OCI-LY1 (cell line): ENCODE measurements around the gene POU4F2.

Experiments used
- H2AFZ ChIP-seq: fragments of 200-600 bp; sonication (generic), shearing (Covaris generic); 2 replicates; pipeline ENCODE4 v1.6.0; 2014; ENCODE audit warnings: antibody characterized with exemption, mild to moderate bottlenecking, low read length
- H3F3A ChIP-seq: fragments of 200-600 bp; sonication (generic), shearing (Covaris generic); 2 replicates; pipeline ENCODE4 v1.6.0; 2014; ENCODE audit warnings: mild to moderate bottlenecking, antibody characterized with exemption, low read length, moderate library complexity; ENCODE audit not compliant: insufficient read depth
- H3K27ac ChIP-seq: fragments of 200-600 bp; sonication (generic); 2 replicates; pipeline ENCODE4 v1.5.1; 2014; ENCODE audit warnings: low read length, mixed run types, mild to moderate bottlenecking, low read depth; ENCODE audit not compliant: poor library complexity, severe bottlenecking
- H3K27me3 ChIP-seq: fragments of 200-600 bp; sonication (generic); 2 replicates; pipeline ENCODE4 v1.6.0; 2014; ENCODE audit warnings: antibody characterized with exemption, mild to moderate bottlenecking, low read length, moderate library complexity; ENCODE audit not compliant: insufficient read depth
- H3K36me3 ChIP-seq: fragments of 200-600 bp; sonication (generic); 2 replicates; pipeline ENCODE4 v1.6.1; 2014; ENCODE audit warnings: mild to moderate bottlenecking, antibody characterized with exemption, low read length, moderate library complexity, mixed read lengths; ENCODE audit not compliant: insufficient read depth
- H3K4me1 ChIP-seq: fragments of 200-600 bp; sonication (generic); 2 replicates; pipeline ENCODE4 v1.5.1; 2014; ENCODE audit warnings: mild to moderate bottlenecking, low read length, moderate library complexity; ENCODE audit not compliant: insufficient read depth, severe bottlenecking
- H3K4me2 ChIP-seq: fragments of 200-600 bp; sonication (generic), shearing (Covaris generic); 2 replicates; pipeline ENCODE4 v1.6.1; 2014; ENCODE audit warnings: low read length
- H3K4me3 ChIP-seq: fragments of 200-600 bp; sonication (generic); 2 replicates; pipeline ENCODE4 v1.5.1; 2014; ENCODE audit warnings: low read length, low read depth, mild to moderate bottlenecking, mixed read lengths; ENCODE audit not compliant: poor library complexity, severe bottlenecking
- H3K79me2 ChIP-seq: fragments of 200-600 bp; shearing (Covaris generic); 2 replicates; pipeline ENCODE4 v1.6.1; 2016; ENCODE audit warnings: mixed run types, low read length, mixed read lengths; ENCODE audit not compliant: insufficient read depth
- H3K9ac ChIP-seq: fragments of 200-600 bp; sonication (generic), shearing (Covaris generic); 2 replicates; pipeline ENCODE4 v1.6.1; 2014; ENCODE audit warnings: mild to moderate bottlenecking, low read length, mixed read lengths
- H3K9me2 ChIP-seq: fragments of 200-600 bp; sonication (generic), shearing (Covaris generic); 2 replicates; pipeline ENCODE4 v1.6.1; 2014; ENCODE audit warnings: low read depth, mild to moderate bottlenecking, low read length, mixed read lengths
- H3K9me3 ChIP-seq: fragments of 200-600 bp; shearing (Covaris generic); 2 replicates; pipeline ENCODE4 v1.6.1; 2014; ENCODE audit warnings: low read length, mixed read lengths
- H4K20me1 ChIP-seq: fragments of 200-600 bp; sonication (generic), shearing (Covaris generic); 2 replicates; pipeline ENCODE4 v1.6.0; 2016; ENCODE audit warnings: mild to moderate bottlenecking, low read length; ENCODE audit not compliant: insufficient read depth
- EZH2 ChIP-seq: fragments of 200-600 bp; sonication (generic), shearing (Covaris generic); IDR thresholded peaks from 2 replicates; pipeline ENCODE4 v1.8.0; 2017; ENCODE audit warnings: borderline replicate concordance, mixed run types, mild to moderate bottlenecking, antibody characterized with exemption, low read length, moderate library complexity, mixed read lengths
- TF ChIP-seq, protein P1 (sequence below): fragments of 200-600 bp; sonication (generic), shearing (Covaris generic); IDR thresholded peaks from 2 replicates; pipeline ENCODE4 v1.5.1; 2017; ENCODE audit warnings: mild to moderate bottlenecking, antibody characterized with exemption, low read length, moderate library complexity, mixed read lengths

Gene POU4F2

DNA sequence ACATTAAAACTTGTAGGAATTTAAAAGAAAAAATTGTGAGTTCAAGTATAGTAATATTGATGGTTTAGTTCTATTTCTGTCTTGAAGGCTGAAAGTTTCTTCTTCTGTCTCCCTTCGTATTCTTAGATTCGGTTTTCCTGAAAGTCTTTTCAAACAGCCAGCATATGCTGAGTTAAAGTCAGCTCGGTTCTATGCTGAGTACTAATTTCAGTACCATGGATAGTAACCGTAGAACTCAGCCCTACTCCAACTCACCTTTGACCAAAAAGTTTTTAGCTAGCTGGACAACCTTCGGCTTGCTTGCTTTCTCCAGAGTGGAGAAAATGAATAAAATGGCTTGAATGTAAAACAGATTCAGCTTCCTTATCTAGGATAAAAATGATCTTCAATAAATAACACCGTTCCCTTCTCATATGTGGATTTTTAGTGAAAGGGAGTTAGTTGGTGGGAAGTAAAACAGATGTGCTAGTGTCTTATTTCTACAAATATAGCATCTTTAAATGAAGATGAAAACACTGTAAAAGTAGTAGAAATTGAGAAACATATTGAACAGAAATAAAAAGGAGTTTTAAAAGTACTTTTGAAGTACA, 5.2 kb downstream of the POU4F2 start:
- Histone ChIP-seq H4K20me1 (no peaks in the 10 kb centered on the region), H3K9me3 (no peaks in the 10 kb centered on the region), H2AFZ (no peak overlapping the region), H3K27me3 (no peaks in the 10 kb centered on the region), H3F3A (no peaks in the 10 kb centered on the region), H3K4me3 (no peak overlapping the region), H3K4me1 (no peaks in the 10 kb centered on the region), H3K9me2 (no peaks in the 10 kb centered on the region), H3K36me3 (no peaks in the 10 kb centered on the region), H3K4me2 (no peak overlapping the region), H3K27ac (no peak overlapping the region), H3K79me2 (no peaks in the 10 kb centered on the region), H3K9ac (no peak overlapping the region)
- TF ChIP-seq, protein P1, sequence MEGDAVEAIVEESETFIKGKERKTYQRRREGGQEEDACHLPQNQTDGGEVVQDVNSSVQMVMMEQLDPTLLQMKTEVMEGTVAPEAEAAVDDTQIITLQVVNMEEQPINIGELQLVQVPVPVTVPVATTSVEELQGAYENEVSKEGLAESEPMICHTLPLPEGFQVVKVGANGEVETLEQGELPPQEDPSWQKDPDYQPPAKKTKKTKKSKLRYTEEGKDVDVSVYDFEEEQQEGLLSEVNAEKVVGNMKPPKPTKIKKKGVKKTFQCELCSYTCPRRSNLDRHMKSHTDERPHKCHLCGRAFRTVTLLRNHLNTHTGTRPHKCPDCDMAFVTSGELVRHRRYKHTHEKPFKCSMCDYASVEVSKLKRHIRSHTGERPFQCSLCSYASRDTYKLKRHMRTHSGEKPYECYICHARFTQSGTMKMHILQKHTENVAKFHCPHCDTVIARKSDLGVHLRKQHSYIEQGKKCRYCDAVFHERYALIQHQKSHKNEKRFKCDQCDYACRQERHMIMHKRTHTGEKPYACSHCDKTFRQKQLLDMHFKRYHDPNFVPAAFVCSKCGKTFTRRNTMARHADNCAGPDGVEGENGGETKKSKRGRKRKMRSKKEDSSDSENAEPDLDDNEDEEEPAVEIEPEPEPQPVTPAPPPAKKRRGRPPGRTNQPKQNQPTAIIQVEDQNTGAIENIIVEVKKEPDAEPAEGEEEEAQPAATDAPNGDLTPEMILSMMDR: no peak
- TF ChIP-seq EZH2: no peak

DNA sequence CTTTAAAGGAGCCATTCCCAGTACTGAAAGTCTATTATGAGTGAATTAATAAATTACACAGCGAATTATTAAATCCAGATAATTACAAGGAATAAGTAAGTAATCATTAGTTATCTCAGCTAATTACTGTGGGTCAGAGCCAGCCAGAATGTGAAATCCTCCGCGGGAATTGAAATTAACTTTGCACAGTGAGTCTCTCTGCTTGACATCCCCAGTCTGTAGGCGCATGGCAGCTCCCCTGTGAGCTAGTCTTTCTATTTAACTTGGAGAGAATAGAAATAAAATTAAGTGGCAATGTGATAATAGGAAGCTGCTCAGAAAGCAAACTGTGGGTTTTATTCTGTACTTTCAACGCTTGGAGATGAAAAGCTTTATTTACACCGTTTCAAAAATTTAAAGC, 7.2 kb downstream of the POU4F2 start:
- Histone ChIP-seq H2AFZ (no peak overlapping the region), H3K4me1 (no peaks in the 10 kb centered on the region), H3K27me3 (no peaks in the 10 kb centered on the region), H3K27ac (no peak overlapping the region), H3K9ac (no peak overlapping the region), H3K4me3 (no peak overlapping the region), H3K79me2 (no peaks in the 10 kb centered on the region), H4K20me1 (no peaks in the 10 kb centered on the region), H3F3A (no peaks in the 10 kb centered on the region), H3K36me3 (no peaks in the 10 kb centered on the region), H3K4me2 (no peak overlapping the region), H3K9me2 (no peaks in the 10 kb centered on the region), H3K9me3 (no peaks in the 10 kb centered on the region)
- TF ChIP-seq EZH2: no peak
- TF ChIP-seq, protein P1: no peak

DNA sequence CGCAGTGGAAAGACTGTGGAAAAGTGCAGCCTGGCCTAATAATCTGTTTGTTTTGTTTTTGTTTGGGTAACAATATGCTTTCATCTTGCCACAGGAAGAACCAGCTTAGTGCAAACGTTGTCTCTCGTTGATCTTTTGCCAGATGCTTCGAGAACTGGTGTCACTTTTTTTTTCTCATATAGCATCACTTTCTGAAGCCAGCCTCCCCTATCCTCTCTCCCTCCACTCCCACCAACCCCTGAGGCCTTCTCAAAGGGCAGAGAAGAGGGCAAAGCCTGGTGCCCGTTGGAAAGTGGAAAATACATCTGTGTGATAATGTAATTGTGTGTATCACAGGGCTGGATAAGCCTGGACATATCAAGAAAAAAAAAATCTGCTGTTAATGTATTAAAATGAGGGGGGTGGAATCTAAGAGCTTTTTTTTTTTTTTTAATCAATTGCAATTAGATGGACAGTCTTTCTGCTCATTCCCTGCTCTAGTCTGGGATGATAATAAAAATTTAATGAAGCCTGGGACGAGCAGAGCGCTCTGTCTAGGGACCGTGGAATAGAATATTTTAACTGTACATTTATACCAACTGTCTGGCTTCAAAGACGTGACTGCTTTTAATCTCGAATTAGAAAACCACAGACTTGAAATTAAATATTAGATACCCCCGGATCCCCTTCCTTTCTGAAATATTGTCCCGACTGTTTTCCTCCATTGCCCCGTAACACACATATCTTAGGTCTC, 8.1 kb downstream of the POU4F2 start:
- Histone ChIP-seq H3K9ac (no peak overlapping the region), H3K79me2 (no peaks in the 10 kb centered on the region), H3K27ac (no peak overlapping the region), H3K4me1 (no peaks in the 10 kb centered on the region), H4K20me1 (no peaks in the 10 kb centered on the region), H3K36me3 (no peaks in the 10 kb centered on the region), H3K27me3 (no peaks in the 10 kb centered on the region), H3K4me3 (no peak overlapping the region), H3K9me2 (no peaks in the 10 kb centered on the region), H3K4me2 (no peak overlapping the region), H3K9me3 (no peaks in the 10 kb centered on the region), H3F3A (no peaks in the 10 kb centered on the region), H2AFZ (no peak overlapping the region)
- no peak for TF ChIP-seq EZH2
- TF ChIP-seq, protein P1: no peak
